Tibial nerve (tissue), 4 donors: ENCODE measurements around the gene ATP6V1E1. TPM values are rescaled to one million over a fixed set of nuclear protein-coding genes. Genes with fewer than 3 reads are reported as not detected.

ENCODE experiments used
- DNase-seq, 2 donors: peaks; one replicate each; pipeline ENCODE4 v3.0.0-alpha.2; 2019; ENCODE audit warnings: low spot score in 2 of 2
- H3K27ac ChIP-seq, 4 donors: fragments of 200-600 bp; sonication (generic) in 3 of 4; one replicate each; pipeline ENCODE4 v1.5.1; 2017 to 2019; ENCODE audit warnings: mild to moderate bottlenecking in 1 of 4
- H3K27me3 ChIP-seq, 2 donors: fragments of 200-600 bp; sonication (generic) in 1 of 2; one replicate each; pipeline versions ENCODE4 v1.5.1 to v1.6.0; 2017 to 2019
- H3K36me3 ChIP-seq, 3 donors: fragments of 200-600 bp; sonication (generic); one replicate each; pipeline ENCODE4 v1.5.1; 2018 to 2019
- H3K4me1 ChIP-seq, 4 donors: fragments of 200-600 bp; sonication (generic) in 3 of 4; one replicate each; pipeline ENCODE4 v1.5.1; 2017 to 2019
- H3K4me3 ChIP-seq, 4 donors: fragments of 200-600 bp; sonication (generic) in 3 of 4; one replicate each; pipeline ENCODE4 v1.5.1; 2017 to 2019; ENCODE audit warnings: mild to moderate bottlenecking in 1 of 4, moderate library complexity in 1 of 4
- H3K9me3 ChIP-seq, 4 donors: fragments of 200-600 bp; sonication (generic) in 3 of 4; one replicate each; pipeline ENCODE4 v1.5.1; 2017 to 2019
- CTCF ChIP-seq, 5 experiments: fragments of 200-600 bp in 3 of 5; fragments of 450-650 bp in 2 of 5; sonication (generic) in 3 of 5; IDR thresholded peaks; one replicate each; pipeline ENCODE4 v1.5.1; 2016 to 2019; ENCODE audit warnings: antibody characterized with exemption in 5 of 5, mild to moderate bottlenecking in 3 of 5, moderate library complexity in 2 of 5
- EP300 ChIP-seq, 2 donors: sonication (generic); formaldehyde crosslinking; IDR thresholded peaks; one replicate each; pipeline ENCODE4 v1.6.1; 2017; ENCODE audit warnings: antibody characterized with exemption in 2 of 2, mild to moderate bottlenecking in 1 of 2
- POLR2A ChIP-seq, 2 donors: fragments of 450-650 bp; IDR thresholded peaks; one replicate each; pipeline ENCODE4 v1.6.1; 2017; ENCODE audit warnings: antibody characterized with exemption in 2 of 2, mild to moderate bottlenecking in 2 of 2, moderate library complexity in 2 of 2
- WGBS, 2 donors: methylation state at CpG; one replicate each; pipeline ENCODE4 v1.1.5; 2018; 5-methylcytosine and 5-hydroxymethylcytosine counted together
- total RNA-seq, 4 donors: library from RNA; depleted of rRNA; stranded (reverse); fragments of >200 nt; gene quantifications; one replicate each; pipeline ENCODE4 v1.1.0, GENCODE V29; 2016

Gene ATP6V1E1
- total RNA-seq, 4 donors from 2014 or later: 94.3 to 138 (median 120) TPM

GRCh38 chr22:17586831-17587440 is 41.6 kb downstream of the ATP6V1E1 start:
- Histone ChIP-seq H3K4me1 (no peaks in the 10 kb centered on the region), H3K27ac (no peak overlapping the region), H3K9me3 (no peaks in the 10 kb centered on the region), H3K27me3 (no peaks in the 10 kb centered on the region), H3K36me3 (peaks cover 0 to 31% (median 10%) of the 10 kb centered on the region in 3 donors), H3K4me3 (no peak overlapping the region)
- DNase-seq: no peak
- 86 to 87% methylated on average over 12 to 14 of the region's 14 CpGs for WGBS, 2 donors
- TF ChIP-seq EP300 (IDR thresholded peaks at IDR 0.05): no peak
- no peak for TF ChIP-seq CTCF (IDR thresholded peaks at IDR 0.05)
- TF ChIP-seq POLR2A (IDR thresholded peaks at IDR 0.05): no peak

- WGBS, 2 donors: 85 to 88% methylated on average over 7 to 10 of the region's 10 CpGs
- Histone ChIP-seq H3K27me3 (no peaks in the 10 kb centered on the region), H3K9me3 (no peaks in the 10 kb centered on the region), H3K27ac (no peak overlapping the region), H3K4me3 (no peak overlapping the region), H3K36me3 (no peaks in the 10 kb centered on the region), H3K4me1 (peaks cover 0 to 4% (median 0%) of the 10 kb centered on the region in 4 donors)
- TF ChIP-seq POLR2A (IDR thresholded peaks at IDR 0.05) (no peak), CTCF (IDR thresholded peaks at IDR 0.05) (no peak), EP300 (IDR thresholded peaks at IDR 0.05) (no peak)
- no peak for DNase-seq
Measured at GRCh38 chr22:17583151-17583550, 45.4 kb downstream of the ATP6V1E1 start.

- no peak for TF ChIP-seq EP300 (IDR thresholded peaks at IDR 0.05)
- TF ChIP-seq CTCF (IDR thresholded peaks at IDR 0.05): no peak
- TF ChIP-seq POLR2A (IDR thresholded peaks at IDR 0.05): no peak
- no peaks in the 10 kb centered on the region for H3K9me3 ChIP-seq
- DNase-seq: no peak
Measured at GRCh38 chr22:17581631-17582030, 46.9 kb downstream of the ATP6V1E1 start.

GRCh38 chr22:17581056-17581455 is 47.5 kb downstream of the ATP6V1E1 start:
- Histone ChIP-seq H3K36me3 (no peaks in the 10 kb centered on the region), H3K27me3 (no peaks in the 10 kb centered on the region), H3K4me1 (peaks cover 0 to 12% (median 5%) of the 10 kb centered on the region in 4 donors), H3K4me3 (no peak overlapping the region), H3K9me3 (no peaks in the 10 kb centered on the region), H3K27ac (no peak overlapping the region)
- TF ChIP-seq EP300 (IDR thresholded peaks at IDR 0.05) (no peak), POLR2A (IDR thresholded peaks at IDR 0.05) (no peak), CTCF (IDR thresholded peaks at IDR 0.05) (no peak)
- no peak for DNase-seq
- 65 to 79% methylated on average over 9 to 15 of the region's 21 CpGs for whole genome bisulfite sequencing, 2 donors

More at GRCh38 chr22:17581631-17582030, 46.9 kb downstream of the ATP6V1E1 start:
- H3K36me3 ChIP-seq: no peaks in the 10 kb centered on the region
- H3K4me3 ChIP-seq: no peak overlapping the region
- peaks cover 0 to 10% (median 3%) of the 10 kb centered on the region in 4 donors for H3K4me1 ChIP-seq
- WGBS, 2 donors: 86 to 87% methylated on average over 16 to 17 of the region's 17 CpGs
- H3K27me3 ChIP-seq: no peaks in the 10 kb centered on the region
- H3K27ac ChIP-seq: no peak overlapping the region

GRCh38 chr22:17580441-17581031 is 48.0 kb downstream of the ATP6V1E1 start:
- no peak for DNase-seq

More at GRCh38 chr22:17580441-17581031, 48.0 kb downstream of the ATP6V1E1 start:
- Histone ChIP-seq H3K4me3 (no peak overlapping the region), H3K27me3 (no peaks in the 10 kb centered on the region), H3K4me1 (peaks cover 0 to 14% (median 6%) of the 10 kb centered on the region in 4 donors), H3K36me3 (no peaks in the 10 kb centered on the region), H3K27ac (peak overlapping the region in 1 of 4 donors; percentile 86), H3K9me3 (no peaks in the 10 kb centered on the region)
- 43 to 46% methylated on average over 10 to 15 of the region's 15 CpGs for WGBS, 2 donors
- TF ChIP-seq POLR2A (IDR thresholded peaks at IDR 0.05) (no peak), CTCF (IDR thresholded peaks at IDR 0.05) (no peak), EP300 (IDR thresholded peaks at IDR 0.05) (no peak)
